ENCODE results near the gene SEMA3F. TPM values are rescaled to one million over a fixed set of nuclear protein-coding genes. Genes with fewer than 3 reads are reported as not detected.

The SEMA3F gene
- total and polyA plus RNA-seq, 2 experiments from 2014 or later: 2.3 to 67.6 TPM

- H3K4me1 ChIP-seq (ENCODE audit: insufficient read depth): peaks cover 22% of the 10 kb centered on the region
- no peak for TF ChIP-seq EZH2phosphoT487 (IDR thresholded peaks at IDR 0.05; ENCODE audit: unreplicated experiment)
- TF ChIP-seq ZNF331 (CRISPR knock-in tag; IDR thresholded peaks at IDR 0.05; ENCODE audit: low read depth): no peak
- no peak for TF ChIP-seq CREB1 (CRISPR knock-in tag; IDR thresholded peaks at IDR 0.05; ENCODE audit: low read depth)
- TF ChIP-seq NANOG (IDR thresholded peaks at IDR 0.05; ENCODE audit: borderline replicate concordance): no peak
- TF ChIP-seq POLR2AphosphoS5 (IDR thresholded peaks at IDR 0.05; ENCODE audit: low read depth): no peak
- TF ChIP-seq EZH2 (IDR thresholded peaks at IDR 0.05; ENCODE audit: low read depth, unreplicated experiment): no peak
- TF ChIP-seq, protein P1, sequence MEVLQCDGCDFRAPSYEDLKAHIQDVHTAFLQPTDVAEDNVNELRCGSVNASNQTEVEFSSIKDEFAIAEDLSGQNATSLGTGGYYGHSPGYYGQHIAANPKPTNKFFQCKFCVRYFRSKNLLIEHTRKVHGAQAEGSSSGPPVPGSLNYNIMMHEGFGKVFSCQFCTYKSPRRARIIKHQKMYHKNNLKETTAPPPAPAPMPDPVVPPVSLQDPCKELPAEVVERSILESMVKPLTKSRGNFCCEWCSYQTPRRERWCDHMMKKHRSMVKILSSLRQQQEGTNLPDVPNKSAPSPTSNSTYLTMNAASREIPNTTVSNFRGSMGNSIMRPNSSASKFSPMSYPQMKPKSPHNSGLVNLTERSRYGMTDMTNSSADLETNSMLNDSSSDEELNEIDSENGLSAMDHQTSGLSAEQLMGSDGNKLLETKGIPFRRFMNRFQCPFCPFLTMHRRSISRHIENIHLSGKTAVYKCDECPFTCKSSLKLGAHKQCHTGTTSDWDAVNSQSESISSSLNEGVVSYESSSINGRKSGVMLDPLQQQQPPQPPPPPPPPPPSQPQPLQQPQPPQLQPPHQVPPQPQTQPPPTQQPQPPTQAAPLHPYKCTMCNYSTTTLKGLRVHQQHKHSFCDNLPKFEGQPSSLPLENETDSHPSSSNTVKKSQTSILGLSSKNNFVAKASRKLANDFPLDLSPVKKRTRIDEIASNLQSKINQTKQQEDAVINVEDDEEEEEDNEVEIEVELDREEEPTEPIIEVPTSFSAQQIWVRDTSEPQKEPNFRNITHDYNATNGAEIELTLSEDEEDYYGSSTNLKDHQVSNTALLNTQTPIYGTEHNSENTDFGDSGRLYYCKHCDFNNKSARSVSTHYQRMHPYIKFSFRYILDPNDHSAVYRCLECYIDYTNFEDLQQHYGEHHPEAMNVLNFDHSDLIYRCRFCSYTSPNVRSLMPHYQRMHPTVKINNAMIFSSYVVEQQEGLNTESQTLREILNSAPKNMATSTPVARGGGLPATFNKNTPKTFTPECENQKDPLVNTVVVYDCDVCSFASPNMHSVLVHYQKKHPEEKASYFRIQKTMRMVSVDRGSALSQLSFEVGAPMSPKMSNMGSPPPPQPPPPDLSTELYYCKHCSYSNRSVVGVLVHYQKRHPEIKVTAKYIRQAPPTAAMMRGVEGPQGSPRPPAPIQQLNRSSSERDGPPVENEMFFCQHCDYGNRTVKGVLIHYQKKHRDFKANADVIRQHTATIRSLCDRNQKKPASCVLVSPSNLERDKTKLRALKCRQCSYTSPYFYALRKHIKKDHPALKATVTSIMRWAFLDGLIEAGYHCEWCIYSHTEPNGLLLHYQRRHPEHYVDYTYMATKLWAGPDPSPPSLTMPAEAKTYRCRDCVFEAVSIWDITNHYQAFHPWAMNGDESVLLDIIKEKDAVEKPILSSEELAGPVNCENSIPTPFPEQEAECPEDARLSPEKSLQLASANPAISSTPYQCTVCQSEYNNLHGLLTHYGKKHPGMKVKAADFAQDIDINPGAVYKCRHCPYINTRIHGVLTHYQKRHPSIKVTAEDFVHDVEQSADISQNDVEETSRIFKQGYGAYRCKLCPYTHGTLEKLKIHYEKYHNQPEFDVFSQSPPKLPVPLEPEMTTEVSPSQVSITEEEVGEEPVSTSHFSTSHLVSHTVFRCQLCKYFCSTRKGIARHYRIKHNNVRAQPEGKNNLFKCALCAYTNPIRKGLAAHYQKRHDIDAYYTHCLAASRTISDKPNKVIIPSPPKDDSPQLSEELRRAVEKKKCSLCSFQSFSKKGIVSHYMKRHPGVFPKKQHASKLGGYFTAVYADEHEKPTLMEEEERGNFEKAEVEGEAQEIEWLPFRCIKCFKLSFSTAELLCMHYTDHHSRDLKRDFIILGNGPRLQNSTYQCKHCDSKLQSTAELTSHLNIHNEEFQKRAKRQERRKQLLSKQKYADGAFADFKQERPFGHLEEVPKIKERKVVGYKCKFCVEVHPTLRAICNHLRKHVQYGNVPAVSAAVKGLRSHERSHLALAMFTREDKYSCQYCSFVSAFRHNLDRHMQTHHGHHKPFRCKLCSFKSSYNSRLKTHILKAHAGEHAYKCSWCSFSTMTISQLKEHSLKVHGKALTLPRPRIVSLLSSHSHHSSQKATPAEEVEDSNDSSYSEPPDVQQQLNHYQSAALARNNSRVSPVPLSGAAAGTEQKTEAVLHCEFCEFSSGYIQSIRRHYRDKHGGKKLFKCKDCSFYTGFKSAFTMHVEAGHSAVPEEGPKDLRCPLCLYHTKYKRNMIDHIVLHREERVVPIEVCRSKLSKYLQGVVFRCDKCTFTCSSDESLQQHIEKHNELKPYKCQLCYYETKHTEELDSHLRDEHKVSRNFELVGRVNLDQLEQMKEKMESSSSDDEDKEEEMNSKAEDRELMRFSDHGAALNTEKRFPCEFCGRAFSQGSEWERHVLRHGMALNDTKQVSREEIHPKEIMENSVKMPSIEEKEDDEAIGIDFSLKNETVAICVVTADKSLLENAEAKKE (CRISPR knock-in tag; IDR thresholded peaks at IDR 0.05): no peak
- TF ChIP-seq STAT1 (IDR thresholded peaks at IDR 0.05; ENCODE audit: unreplicated experiment): no peak
- TF ChIP-seq ZNF114 (CRISPR knock-in tag; IDR thresholded peaks at IDR 0.05): no peak
Observed at GRCh38 chr3:50170689-50171088, 15.6 kb downstream of the SEMA3F start.

More at GRCh38 chr3:50170689-50171088, 15.6 kb downstream of the SEMA3F start:
- Mint-ChIP-seq H3K27me3 (ENCODE audit: insufficient read depth, low read depth, poor library complexity) (peaks cover 4% of the 10 kb centered on the region), H3K27ac (no peak overlapping the region; the same call in 1 of the 2 replicates), H3K36me3 (ENCODE audit: low read depth) (peaks cover 8% of the 10 kb centered on the region), H3K9me3 (no peaks in the 10 kb centered on the region), H3K4me3 (no peak overlapping the region), H3K4me1 (peaks cover 37% of the 10 kb centered on the region)
- H3K27me3 ChIP-seq (ENCODE audit: insufficient read depth): no peaks in the 10 kb centered on the region
- 0 out of 2 replicates have a peak overlapping the region, but pooled peaks have one; percentile 19 for H3K27ac ChIP-seq (ENCODE audit: low read depth)
- no peak overlapping the region for H3K4me2 ChIP-seq
- peaks cover 18% of the 10 kb centered on the region for H3K79me2 ChIP-seq (replicated peaks; ENCODE audit: insufficient read depth)
- no peak for ATAC-seq
- H3K9me2 ChIP-seq (ENCODE audit: insufficient read depth): no peaks in the 10 kb centered on the region
- H2AFZ ChIP-seq: no peak overlapping the region
- no peak for DNase-seq (ENCODE audit: low spot score)
- peaks cover 11% of the 10 kb centered on the region; the same call in 1 of the 2 replicates for H4K20me1 ChIP-seq (replicated peaks; ENCODE audit: insufficient read depth)
- no peaks in the 10 kb centered on the region; the same call in 1 of the 2 replicates for H3K36me3 ChIP-seq (ENCODE audit: insufficient read depth)
- H3F3A ChIP-seq (replicated peaks; ENCODE audit: low read depth): no peaks in the 10 kb centered on the region
- H3K4me3 ChIP-seq: no peak overlapping the region

All from GM23338 (cell line).